B cell (primary cell): ENCODE measurements around the gene ARRB2.

Experiments
- EZH2 ChIP-seq: IDR thresholded peaks from 2 replicates; pipeline ENCODE4 v1.6.1; 2012; ENCODE audit warnings: borderline replicate concordance, low read depth, mild to moderate bottlenecking, moderate library complexity, low read length; ENCODE audit not compliant: insufficient read depth, poor library complexity, severe bottlenecking
- TF ChIP-seq, protein P1 (sequence below): fragments of 200-600 bp; IDR thresholded peaks from one replicate; pipeline ENCODE4 v1.8.0; 2022; ENCODE audit warnings: antibody characterized with exemption, mild to moderate bottlenecking

- TF ChIP-seq, protein P1, sequence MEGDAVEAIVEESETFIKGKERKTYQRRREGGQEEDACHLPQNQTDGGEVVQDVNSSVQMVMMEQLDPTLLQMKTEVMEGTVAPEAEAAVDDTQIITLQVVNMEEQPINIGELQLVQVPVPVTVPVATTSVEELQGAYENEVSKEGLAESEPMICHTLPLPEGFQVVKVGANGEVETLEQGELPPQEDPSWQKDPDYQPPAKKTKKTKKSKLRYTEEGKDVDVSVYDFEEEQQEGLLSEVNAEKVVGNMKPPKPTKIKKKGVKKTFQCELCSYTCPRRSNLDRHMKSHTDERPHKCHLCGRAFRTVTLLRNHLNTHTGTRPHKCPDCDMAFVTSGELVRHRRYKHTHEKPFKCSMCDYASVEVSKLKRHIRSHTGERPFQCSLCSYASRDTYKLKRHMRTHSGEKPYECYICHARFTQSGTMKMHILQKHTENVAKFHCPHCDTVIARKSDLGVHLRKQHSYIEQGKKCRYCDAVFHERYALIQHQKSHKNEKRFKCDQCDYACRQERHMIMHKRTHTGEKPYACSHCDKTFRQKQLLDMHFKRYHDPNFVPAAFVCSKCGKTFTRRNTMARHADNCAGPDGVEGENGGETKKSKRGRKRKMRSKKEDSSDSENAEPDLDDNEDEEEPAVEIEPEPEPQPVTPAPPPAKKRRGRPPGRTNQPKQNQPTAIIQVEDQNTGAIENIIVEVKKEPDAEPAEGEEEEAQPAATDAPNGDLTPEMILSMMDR: no peak
- no peak for TF ChIP-seq EZH2
Measured at GRCh38 chr17:4693416-4693815, 17.0 kb upstream of the ARRB2 start.
